MM.1S (cell line): ENCODE data around the gene TRIM38.

Experiments
- EZH2 ChIP-seq: fragments of 300-600 bp; sonication (generic); optimal IDR thresholded peaks from 2 replicates; pipeline ENCODE3; 2017; ENCODE audit warnings: low read depth, mild to moderate bottlenecking, antibody characterized with exemption, low read length, mixed read lengths
- TF ChIP-seq, protein P1 (sequence below): fragments of 300-600 bp; sonication (generic); IDR thresholded peaks from 2 replicates; pipeline ENCODE4 v1.5.1; 2016; ENCODE audit warnings: antibody characterized with exemption, low read length, mixed read lengths

DNA sequence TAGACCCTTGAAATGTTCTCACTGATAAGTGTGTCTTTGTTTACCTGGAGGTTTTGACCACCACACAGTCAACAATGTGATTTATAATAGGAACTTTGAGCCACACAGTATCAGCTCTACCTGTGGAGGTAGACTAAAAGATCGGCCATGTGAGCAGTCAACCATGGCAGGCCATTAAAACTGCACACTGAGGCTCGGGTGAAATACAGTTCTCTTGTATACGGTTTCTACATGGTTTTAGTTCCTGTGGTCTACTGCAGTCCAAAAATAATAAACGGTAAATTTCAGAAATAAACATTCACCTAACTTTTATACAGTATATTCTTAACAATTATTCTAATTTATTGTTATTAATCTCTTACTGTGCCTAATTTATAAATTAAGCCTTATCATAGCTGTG lies 47.2 kb downstream of the TRIM38 start:
- TF ChIP-seq, protein P1, sequence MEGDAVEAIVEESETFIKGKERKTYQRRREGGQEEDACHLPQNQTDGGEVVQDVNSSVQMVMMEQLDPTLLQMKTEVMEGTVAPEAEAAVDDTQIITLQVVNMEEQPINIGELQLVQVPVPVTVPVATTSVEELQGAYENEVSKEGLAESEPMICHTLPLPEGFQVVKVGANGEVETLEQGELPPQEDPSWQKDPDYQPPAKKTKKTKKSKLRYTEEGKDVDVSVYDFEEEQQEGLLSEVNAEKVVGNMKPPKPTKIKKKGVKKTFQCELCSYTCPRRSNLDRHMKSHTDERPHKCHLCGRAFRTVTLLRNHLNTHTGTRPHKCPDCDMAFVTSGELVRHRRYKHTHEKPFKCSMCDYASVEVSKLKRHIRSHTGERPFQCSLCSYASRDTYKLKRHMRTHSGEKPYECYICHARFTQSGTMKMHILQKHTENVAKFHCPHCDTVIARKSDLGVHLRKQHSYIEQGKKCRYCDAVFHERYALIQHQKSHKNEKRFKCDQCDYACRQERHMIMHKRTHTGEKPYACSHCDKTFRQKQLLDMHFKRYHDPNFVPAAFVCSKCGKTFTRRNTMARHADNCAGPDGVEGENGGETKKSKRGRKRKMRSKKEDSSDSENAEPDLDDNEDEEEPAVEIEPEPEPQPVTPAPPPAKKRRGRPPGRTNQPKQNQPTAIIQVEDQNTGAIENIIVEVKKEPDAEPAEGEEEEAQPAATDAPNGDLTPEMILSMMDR = no peak
- TF ChIP-seq EZH2 = no peak
